Mesothelial cell of epicardium (in vitro differentiated cells): ENCODE data around the gene ETS1. TPM values are rescaled to one million over a fixed set of nuclear protein-coding genes. Genes with fewer than 3 reads are reported as not detected.

Source experiments
- DNase-seq, 2 experiments: peaks; one replicate each; pipeline ENCODE4 v3.0.0; 2021; ENCODE audit warnings: low spot score in 2 of 2; ENCODE audit not compliant: unreplicated experiment in 2 of 2
- H3K27ac Mint-ChIP-seq: 2 replicates; pipeline ENCODE4 v1.8.0; 2021; ENCODE audit warnings: mixed read lengths
- H3K27me3 Mint-ChIP-seq: 2 replicates; pipeline ENCODE4 v1.8.0; 2021; ENCODE audit warnings: low read depth, mixed read lengths
- H3K36me3 Mint-ChIP-seq: 2 replicates; pipeline ENCODE4 v1.8.0; 2021; ENCODE audit warnings: mixed read lengths
- H3K4me1 Mint-ChIP-seq: 2 replicates; pipeline ENCODE4 v1.8.0; 2021; ENCODE audit warnings: mixed read lengths
- H3K4me3 Mint-ChIP-seq: 2 replicates; pipeline ENCODE4 v1.8.0; 2021; ENCODE audit warnings: mild to moderate bottlenecking, moderate library complexity, mixed read lengths
- H3K9me3 Mint-ChIP-seq: 2 replicates; pipeline ENCODE4 v1.8.0; 2021; ENCODE audit warnings: mixed read lengths
- total RNA-seq: library from RNA; stranded (reverse); gene quantifications from 3 replicates; pipeline ENCODE4 v1.2.1, GENCODE V29; 2021
- TF ChIP-seq, protein P1 (sequence below): fragments of 200-600 bp; sonication (generic); IDR thresholded peaks from one replicate; pipeline ENCODE4 v1.5.0; 2021; ENCODE audit warnings: antibody characterized with exemption; ENCODE audit not compliant: unreplicated experiment

Gene ETS1
- total RNA-seq, 1 donor from 2014 or later, result 29.7 TPM

DNA sequence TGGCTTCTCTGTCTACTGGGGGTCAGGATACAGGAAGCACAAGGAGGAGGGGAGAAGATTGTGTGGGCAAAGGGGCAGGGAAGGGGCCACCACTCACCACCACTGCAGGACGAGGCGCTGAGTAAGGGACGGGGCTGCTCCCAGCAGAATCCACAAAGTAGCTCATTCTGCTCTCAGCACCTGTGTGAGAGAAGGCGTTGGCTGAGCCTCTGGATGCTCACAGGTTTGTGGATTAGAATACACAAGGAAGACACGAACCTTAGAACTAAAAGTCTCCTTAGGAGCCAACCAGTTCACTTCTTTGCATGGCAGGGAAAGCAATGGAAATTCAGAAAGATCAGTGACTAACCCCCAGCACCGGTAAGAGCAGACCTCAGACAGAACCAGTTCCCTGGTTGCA, 14.4 kb downstream of the ETS1 start:
- TF ChIP-seq, protein P1, sequence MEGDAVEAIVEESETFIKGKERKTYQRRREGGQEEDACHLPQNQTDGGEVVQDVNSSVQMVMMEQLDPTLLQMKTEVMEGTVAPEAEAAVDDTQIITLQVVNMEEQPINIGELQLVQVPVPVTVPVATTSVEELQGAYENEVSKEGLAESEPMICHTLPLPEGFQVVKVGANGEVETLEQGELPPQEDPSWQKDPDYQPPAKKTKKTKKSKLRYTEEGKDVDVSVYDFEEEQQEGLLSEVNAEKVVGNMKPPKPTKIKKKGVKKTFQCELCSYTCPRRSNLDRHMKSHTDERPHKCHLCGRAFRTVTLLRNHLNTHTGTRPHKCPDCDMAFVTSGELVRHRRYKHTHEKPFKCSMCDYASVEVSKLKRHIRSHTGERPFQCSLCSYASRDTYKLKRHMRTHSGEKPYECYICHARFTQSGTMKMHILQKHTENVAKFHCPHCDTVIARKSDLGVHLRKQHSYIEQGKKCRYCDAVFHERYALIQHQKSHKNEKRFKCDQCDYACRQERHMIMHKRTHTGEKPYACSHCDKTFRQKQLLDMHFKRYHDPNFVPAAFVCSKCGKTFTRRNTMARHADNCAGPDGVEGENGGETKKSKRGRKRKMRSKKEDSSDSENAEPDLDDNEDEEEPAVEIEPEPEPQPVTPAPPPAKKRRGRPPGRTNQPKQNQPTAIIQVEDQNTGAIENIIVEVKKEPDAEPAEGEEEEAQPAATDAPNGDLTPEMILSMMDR, result no peak
- DNase-seq, result no peak
- Mint-ChIP-seq H3K4me1 (peaks cover 20% of the 10 kb centered on the region), H3K36me3 (no peaks in the 10 kb centered on the region), H3K27me3 (no peaks in the 10 kb centered on the region), H3K9me3 (peaks cover 3% of the 10 kb centered on the region), H3K27ac (no peak overlapping the region), H3K4me3 (no peak overlapping the region)

DNA sequence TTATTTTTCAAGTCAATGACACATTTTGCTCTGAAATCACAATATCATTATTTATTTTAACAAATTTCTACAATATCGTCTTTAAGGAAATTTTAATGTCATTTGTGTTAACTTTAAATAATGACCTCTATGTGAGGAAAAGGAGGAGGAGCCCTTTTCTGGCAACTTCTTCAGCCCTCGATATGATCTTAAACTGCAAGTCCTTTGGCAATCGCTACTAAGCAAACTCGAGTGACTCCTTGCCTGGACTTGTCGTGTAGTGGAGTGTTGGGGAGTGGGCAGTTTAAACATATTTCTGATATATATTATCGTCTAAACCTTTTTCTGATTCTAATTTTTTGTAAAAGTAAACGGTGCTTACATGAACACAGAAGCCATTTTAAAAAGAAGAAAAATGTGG, 16.7 kb downstream of the ETS1 start:
- Mint-ChIP-seq H3K27me3 (no peaks in the 10 kb centered on the region), H3K4me3 (no peak overlapping the region), H3K4me1 (peaks cover 15% of the 10 kb centered on the region), H3K36me3 (no peaks in the 10 kb centered on the region), H3K27ac (no peak overlapping the region), H3K9me3 (peaks cover 3% of the 10 kb centered on the region)
- TF ChIP-seq, protein P1, result no peak
- no peak for DNase-seq

- peaks cover 16% of the 10 kb centered on the region for H3K4me1 Mint-ChIP-seq
- no peak for DNase-seq
These were observed 18.1 kb downstream of the ETS1 start for GRCh38 chr11:128569291-128569690.

GRCh38 chr11:128568166-128568778, 19.1 kb downstream of the ETS1 start:
- Mint-ChIP-seq H3K27ac (no peak overlapping the region), H3K4me1 (peaks cover 16% of the 10 kb centered on the region), H3K4me3 (no peak overlapping the region), H3K9me3 (peaks cover 1% of the 10 kb centered on the region), H3K27me3 (no peaks in the 10 kb centered on the region), H3K36me3 (no peaks in the 10 kb centered on the region)
- TF ChIP-seq, protein P1, result no peak
- no peak for DNase-seq

More at GRCh38 chr11:128569291-128569690, 18.1 kb downstream of the ETS1 start:
- TF ChIP-seq, protein P1, result no peak
- H3K27ac Mint-ChIP-seq, result no peak overlapping the region
- H3K9me3 Mint-ChIP-seq, result peaks cover 3% of the 10 kb centered on the region
- no peak overlapping the region for H3K4me3 Mint-ChIP-seq
- no peaks in the 10 kb centered on the region for H3K27me3 Mint-ChIP-seq
- H3K36me3 Mint-ChIP-seq, result no peaks in the 10 kb centered on the region

- Mint-ChIP-seq H3K36me3 (no peaks in the 10 kb centered on the region), H3K27ac (no peak overlapping the region), H3K4me3 (no peak overlapping the region), H3K27me3 (no peaks in the 10 kb centered on the region), H3K9me3 (no peaks in the 10 kb centered on the region), H3K4me1 (peaks cover 16% of the 10 kb centered on the region)
- DNase-seq, result no peak
- TF ChIP-seq, protein P1, result no peak
These were observed 20.2 kb downstream of the ETS1 start for GRCh38 chr11:128567130-128567529.
